ENCODE data around the gene RIOX2.

RIOX2 gene

DNA sequence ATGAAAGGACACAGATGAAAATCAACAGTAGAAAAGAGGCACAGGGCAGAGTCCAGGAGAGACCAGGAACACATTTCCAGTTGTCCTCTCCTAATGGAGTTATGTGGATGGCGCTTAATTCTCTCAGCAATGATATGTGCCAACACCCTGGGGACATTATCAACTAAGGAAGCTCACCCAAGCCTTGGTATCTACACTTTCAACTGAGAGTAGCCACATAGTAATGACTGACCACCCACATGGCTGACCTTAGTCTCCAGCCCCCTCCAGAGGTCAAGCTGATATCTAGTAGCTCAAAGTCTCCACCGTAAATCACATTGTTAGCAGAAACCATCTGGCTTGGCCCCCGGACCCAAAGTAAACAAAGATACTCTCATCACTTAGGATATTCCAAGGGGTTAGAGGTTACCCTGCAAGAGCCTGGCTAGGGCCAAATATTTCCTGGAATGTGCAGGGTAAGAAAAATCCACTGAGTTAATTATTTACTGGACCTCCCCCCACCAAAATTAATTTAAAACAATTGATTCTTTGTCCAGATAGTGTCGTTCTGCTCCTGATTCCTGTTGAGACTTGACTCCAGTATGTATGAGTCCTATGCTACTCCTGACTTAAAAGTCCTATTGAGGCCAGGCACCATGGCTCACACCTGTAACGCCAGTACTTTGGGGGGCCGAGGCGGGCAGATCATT is 38.1 kb upstream of the RIOX2 start:
- Histone ChIP-seq H3K9me2 (replicated peaks; ENCODE audit: low read depth, low read length) (no peaks in the 10 kb centered on the region), H4K20me1 (ENCODE audit: insufficient read depth, low read length, poor library complexity, severe bottlenecking) (no peaks in the 10 kb centered on the region), H3K4me1 (ENCODE audit: insufficient read depth, low read length, poor library complexity, severe bottlenecking) (peaks cover 5% of the 10 kb centered on the region), H3K4me2 (ENCODE audit: low read depth, low read length, poor library complexity, severe bottlenecking) (no peak overlapping the region), H3K9me3 (ENCODE audit: insufficient read depth, low read depth, low read length) (no peaks in the 10 kb centered on the region), H2AFZ (ENCODE audit: low read length) (no peak overlapping the region), H3K79me2 (ENCODE audit: insufficient read depth, low read length) (no peaks in the 10 kb centered on the region), H3K27me3 (ENCODE audit: insufficient read depth, low read length, poor library complexity, severe bottlenecking) (no peaks in the 10 kb centered on the region), H3K9ac (ENCODE audit: low read depth, low read length, poor library complexity, severe bottlenecking) (no peak overlapping the region), H3K36me3 (ENCODE audit: insufficient read depth, low read length) (no peaks in the 10 kb centered on the region), H3K4me3 (ENCODE audit: low read length, poor library complexity, severe bottlenecking) (no peak overlapping the region), H3F3A (ENCODE audit: low read depth) (no peaks in the 10 kb centered on the region)
- no peak for TF ChIP-seq EZH2phosphoT487 (IDR thresholded peaks at IDR 0.05; ENCODE audit: borderline replicate concordance)
- TF ChIP-seq, protein P1, sequence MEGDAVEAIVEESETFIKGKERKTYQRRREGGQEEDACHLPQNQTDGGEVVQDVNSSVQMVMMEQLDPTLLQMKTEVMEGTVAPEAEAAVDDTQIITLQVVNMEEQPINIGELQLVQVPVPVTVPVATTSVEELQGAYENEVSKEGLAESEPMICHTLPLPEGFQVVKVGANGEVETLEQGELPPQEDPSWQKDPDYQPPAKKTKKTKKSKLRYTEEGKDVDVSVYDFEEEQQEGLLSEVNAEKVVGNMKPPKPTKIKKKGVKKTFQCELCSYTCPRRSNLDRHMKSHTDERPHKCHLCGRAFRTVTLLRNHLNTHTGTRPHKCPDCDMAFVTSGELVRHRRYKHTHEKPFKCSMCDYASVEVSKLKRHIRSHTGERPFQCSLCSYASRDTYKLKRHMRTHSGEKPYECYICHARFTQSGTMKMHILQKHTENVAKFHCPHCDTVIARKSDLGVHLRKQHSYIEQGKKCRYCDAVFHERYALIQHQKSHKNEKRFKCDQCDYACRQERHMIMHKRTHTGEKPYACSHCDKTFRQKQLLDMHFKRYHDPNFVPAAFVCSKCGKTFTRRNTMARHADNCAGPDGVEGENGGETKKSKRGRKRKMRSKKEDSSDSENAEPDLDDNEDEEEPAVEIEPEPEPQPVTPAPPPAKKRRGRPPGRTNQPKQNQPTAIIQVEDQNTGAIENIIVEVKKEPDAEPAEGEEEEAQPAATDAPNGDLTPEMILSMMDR (conservative IDR thresholded peaks at IDR 0.05; ENCODE audit: low read length): no peak

DNA sequence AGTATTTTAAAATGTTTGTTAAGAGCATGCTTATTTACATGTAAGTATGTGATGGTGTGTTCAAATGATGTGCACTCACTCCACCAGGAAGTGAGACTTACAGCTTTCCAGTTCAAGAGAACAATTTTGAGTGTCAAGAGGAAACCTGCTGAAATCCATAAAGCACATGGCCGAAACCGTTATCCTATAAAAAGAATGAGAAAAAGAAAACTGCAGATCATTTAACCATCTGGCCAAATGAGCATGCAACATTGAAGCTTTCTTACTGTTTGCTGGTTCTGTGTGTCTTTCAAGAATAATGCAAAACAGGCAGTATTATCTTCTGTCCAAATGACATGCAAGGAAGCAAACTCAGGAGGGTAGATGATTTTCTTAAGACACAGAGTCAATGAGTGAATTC is 36.6 kb upstream of the RIOX2 start:
- Histone ChIP-seq H3K27me3 (ENCODE audit: insufficient read depth, low read length, poor library complexity, severe bottlenecking) (no peaks in the 10 kb centered on the region), H3K9me2 (replicated peaks; ENCODE audit: low read depth, low read length) (no peaks in the 10 kb centered on the region), H3K4me2 (ENCODE audit: low read depth, low read length, poor library complexity, severe bottlenecking) (no peak overlapping the region), H3K9ac (ENCODE audit: low read depth, low read length, poor library complexity, severe bottlenecking) (no peak overlapping the region), H3K36me3 (ENCODE audit: insufficient read depth, low read length) (no peaks in the 10 kb centered on the region), H3K4me1 (ENCODE audit: insufficient read depth, low read length, poor library complexity, severe bottlenecking) (peaks cover 16% of the 10 kb centered on the region), H4K20me1 (ENCODE audit: insufficient read depth, low read length, poor library complexity, severe bottlenecking) (no peaks in the 10 kb centered on the region), H3K4me3 (ENCODE audit: low read length, poor library complexity, severe bottlenecking) (no peak overlapping the region), H3F3A (ENCODE audit: low read depth) (no peaks in the 10 kb centered on the region), H2AFZ (ENCODE audit: low read length) (peak overlapping the region; percentile 93), H3K79me2 (ENCODE audit: insufficient read depth, low read length) (no peaks in the 10 kb centered on the region), H3K9me3 (ENCODE audit: insufficient read depth, low read depth, low read length) (no peaks in the 10 kb centered on the region)
- no peak for TF ChIP-seq EZH2phosphoT487 (IDR thresholded peaks at IDR 0.05; ENCODE audit: borderline replicate concordance)
- TF ChIP-seq, protein P1 (conservative IDR thresholded peaks at IDR 0.05; ENCODE audit: low read length): no peak

DNA sequence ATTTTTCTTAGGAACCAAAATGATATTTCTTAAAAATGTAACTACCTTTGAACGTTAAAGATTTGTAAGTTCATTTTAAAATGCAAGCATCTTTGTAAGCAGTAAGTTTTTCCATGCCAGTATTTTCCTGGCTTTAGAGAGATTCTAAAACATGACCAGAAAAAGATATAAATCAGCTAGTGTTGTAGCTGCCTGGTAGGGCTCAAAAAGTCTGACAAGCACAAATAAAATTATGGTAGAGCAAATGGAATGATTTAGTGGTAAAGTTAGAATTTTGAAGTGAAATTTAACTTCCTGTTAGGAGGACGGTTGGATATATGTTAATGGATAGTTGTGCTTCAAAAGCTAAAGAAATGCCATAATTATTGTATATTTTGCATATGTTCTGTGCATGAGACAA is 33.2 kb upstream of the RIOX2 start:
- H3K79me2 ChIP-seq (ENCODE audit: insufficient read depth, low read length): no peaks in the 10 kb centered on the region
- H3K4me3 ChIP-seq (ENCODE audit: low read length, poor library complexity, severe bottlenecking): no peak overlapping the region
- no peaks in the 10 kb centered on the region for H3K27me3 ChIP-seq (ENCODE audit: insufficient read depth, low read length, poor library complexity, severe bottlenecking)
- no peak overlapping the region for H3K9ac ChIP-seq (ENCODE audit: low read depth, low read length, poor library complexity, severe bottlenecking)
- peaks cover 28% of the 10 kb centered on the region for H3K4me1 ChIP-seq (ENCODE audit: insufficient read depth, low read length, poor library complexity, severe bottlenecking)
- H4K20me1 ChIP-seq (ENCODE audit: insufficient read depth, low read length, poor library complexity, severe bottlenecking): no peaks in the 10 kb centered on the region
- H3K36me3 ChIP-seq (ENCODE audit: insufficient read depth, low read length): no peaks in the 10 kb centered on the region
- H3K9me3 ChIP-seq (ENCODE audit: insufficient read depth, low read depth, low read length): no peaks in the 10 kb centered on the region
- no peak for TF ChIP-seq EZH2phosphoT487 (IDR thresholded peaks at IDR 0.05; ENCODE audit: borderline replicate concordance)
- TF ChIP-seq, protein P1 (conservative IDR thresholded peaks at IDR 0.05; ENCODE audit: low read length): no peak
- H3F3A ChIP-seq (ENCODE audit: low read depth): no peaks in the 10 kb centered on the region
- H3K4me2 ChIP-seq (ENCODE audit: low read depth, low read length, poor library complexity, severe bottlenecking): no peak overlapping the region
- no peaks in the 10 kb centered on the region for H3K9me2 ChIP-seq (replicated peaks; ENCODE audit: low read depth, low read length)
- no peak overlapping the region for H2AFZ ChIP-seq (ENCODE audit: low read length)

Measured in Loucy (cell line).